Stomach smooth muscle (tissue), 2 donors: ENCODE measurements around the gene ENOX1.
A peak's percentile ranks its signal among the peaks of the same experiment; 100 is the strongest.
"Not testable (repeated sequence)": the region's sequence is repeated elsewhere in the genome, so short reads cannot be mapped to it uniquely, and the experiment has no call there.

ENCODE experiments used
- H3K27ac ChIP-seq: one replicate; pipeline ENCODE4 v1.7.0; 2013; ENCODE audit warnings: mild to moderate bottlenecking, low read length, inconsistent platforms
- H3K27me3 ChIP-seq, 2 donors: one replicate each; pipeline ENCODE4 v1.7.0; 2013; ENCODE audit warnings: low read length in 2 of 2; ENCODE audit not compliant: insufficient read depth in 2 of 2, control insufficient read depth in 1 of 2
- H3K36me3 ChIP-seq, 2 donors: one replicate each; pipeline ENCODE4 v1.7.0; 2013; ENCODE audit warnings: low read length in 2 of 2; ENCODE audit not compliant: control insufficient read depth in 2 of 2, insufficient read depth in 2 of 2
- H3K4me1 ChIP-seq: one replicate; pipeline ENCODE4 v1.7.0; 2013; ENCODE audit warnings: low read length; ENCODE audit not compliant: control insufficient read depth, insufficient read depth
- H3K4me3 ChIP-seq, 2 donors: one replicate each; pipeline ENCODE4 v1.7.0; 2013; ENCODE audit warnings: low read length in 2 of 2
- H3K9ac ChIP-seq, 2 donors: one replicate each; pipeline ENCODE4 v1.7.0; 2013; ENCODE audit warnings: low read length in 2 of 2, mild to moderate bottlenecking in 1 of 2
- H3K9me3 ChIP-seq, 2 donors: one replicate each; pipeline ENCODE4 v1.7.0; 2013; ENCODE audit warnings: low read length in 2 of 2; ENCODE audit not compliant: control insufficient read depth in 2 of 2
- donor health status: healthy.
- donor health status: Pancreatic carcinoma.

The ENOX1 gene

GRCh38 chr13:43786766-43787517 lies at the start of gene ENOX1:
ENOX1 (minus strand) TSS chr13:43786972.
- no peaks in the 10 kb centered on the region for H3K27me3 ChIP-seq
- peak within 1 kb of the TSS; percentile 70 for H3K27ac ChIP-seq
- peak within 1 kb of the TSS; percentile 74 to 88 for H3K4me3 ChIP-seq
- no peaks in the 10 kb centered on the region for H3K36me3 ChIP-seq
- peaks cover 9% of the 10 kb centered on the region for H3K4me1 ChIP-seq
- peak within 1 kb of the TSS; percentile 61 to 62 for H3K9ac ChIP-seq
- H3K9me3 ChIP-seq = no peaks in the 10 kb centered on the region

GRCh38 chr13:43835701-43836100 lies 48.9 kb upstream of the ENOX1 start:
- Histone ChIP-seq H3K27me3 (no peaks in the 10 kb centered on the region), H3K4me1 (no peaks in the 10 kb centered on the region)

GRCh38 chr13:43831088-43831487 lies 44.3 kb upstream of the ENOX1 start:
- H3K27ac ChIP-seq = no peak overlapping the region
- no peaks in the 10 kb centered on the region for H3K9me3 ChIP-seq
- no peak overlapping the region for H3K4me3 ChIP-seq
- no peak overlapping the region for H3K9ac ChIP-seq
- H3K4me1 ChIP-seq = no peaks in the 10 kb centered on the region
- H3K27me3 ChIP-seq = no peaks in the 10 kb centered on the region
- no peaks in the 10 kb centered on the region for H3K36me3 ChIP-seq

More at GRCh38 chr13:43835701-43836100, 48.9 kb upstream of the ENOX1 start:
- H3K4me3 ChIP-seq = no peak overlapping the region
- H3K9me3 ChIP-seq = no peaks in the 10 kb centered on the region
- no peaks in the 10 kb centered on the region for H3K36me3 ChIP-seq
- no peak overlapping the region for H3K9ac ChIP-seq
- H3K27ac ChIP-seq = no peak overlapping the region

GRCh38 chr13:43830497-43830881 lies 43.7 kb upstream of the ENOX1 start:
- no peaks in the 10 kb centered on the region for H3K36me3 ChIP-seq
- no peaks in the 10 kb centered on the region for H3K9me3 ChIP-seq
- H3K9ac ChIP-seq = no peak overlapping the region
- H3K27me3 ChIP-seq = no peaks in the 10 kb centered on the region
- no peak overlapping the region for H3K27ac ChIP-seq
- H3K4me1 ChIP-seq = no peaks in the 10 kb centered on the region
- no peak overlapping the region for H3K4me3 ChIP-seq

GRCh38 chr13:43824656-43825055 lies 37.9 kb upstream of the ENOX1 start:
- not testable (repeated sequence) for H3K27me3 ChIP-seq, H3K4me1 ChIP-seq, H3K9me3 ChIP-seq

GRCh38 chr13:43822969-43823368 lies 36.2 kb upstream of the ENOX1 start:
- no peak overlapping the region for H3K4me3 ChIP-seq
- H3K27me3 ChIP-seq = no peaks in the 10 kb centered on the region
- no peaks in the 10 kb centered on the region for H3K9me3 ChIP-seq
- H3K9ac ChIP-seq = no peak overlapping the region
- no peaks in the 10 kb centered on the region for H3K4me1 ChIP-seq
- no peak overlapping the region for H3K27ac ChIP-seq
- no peaks in the 10 kb centered on the region for H3K36me3 ChIP-seq

More at GRCh38 chr13:43824656-43825055, 37.9 kb upstream of the ENOX1 start:
- H3K9ac ChIP-seq, H3K27ac ChIP-seq, H3K36me3 ChIP-seq, H3K4me3 ChIP-seq: not testable (repeated sequence)

GRCh38 chr13:43816401-43816889 lies 29.7 kb upstream of the ENOX1 start:
- no peaks in the 10 kb centered on the region for H3K9me3 ChIP-seq
- peaks cover 6% of the 10 kb centered on the region for H3K4me1 ChIP-seq
- no peak overlapping the region for H3K27ac ChIP-seq

GRCh38 chr13:43815204-43815603 lies 28.4 kb upstream of the ENOX1 start:
- Histone ChIP-seq H3K27me3 (no peaks in the 10 kb centered on the region), H3K4me1 (peaks cover 6% of the 10 kb centered on the region), H3K27ac (peak overlapping the region; percentile 13), H3K9ac (no peak overlapping the region), H3K9me3 (no peaks in the 10 kb centered on the region), H3K36me3 (no peaks in the 10 kb centered on the region), H3K4me3 (no peak overlapping the region)

More at GRCh38 chr13:43816401-43816889, 29.7 kb upstream of the ENOX1 start:
- H3K4me3 ChIP-seq = no peak overlapping the region
- H3K27me3 ChIP-seq = no peaks in the 10 kb centered on the region
- H3K36me3 ChIP-seq = no peaks in the 10 kb centered on the region
- H3K9ac ChIP-seq = no peak overlapping the region

GRCh38 chr13:43808676-43809075 lies 21.9 kb upstream of the ENOX1 start:
- H3K9me3 ChIP-seq = no peaks in the 10 kb centered on the region
- no peaks in the 10 kb centered on the region for H3K27me3 ChIP-seq
- no peak overlapping the region for H3K4me3 ChIP-seq
- H3K36me3 ChIP-seq = no peaks in the 10 kb centered on the region
- H3K4me1 ChIP-seq = no peaks in the 10 kb centered on the region
- no peak overlapping the region for H3K9ac ChIP-seq
- H3K27ac ChIP-seq = no peak overlapping the region

GRCh38 chr13:43805681-43806128 lies 18.9 kb upstream of the ENOX1 start:
- Histone ChIP-seq H3K27ac (no peak overlapping the region), H3K4me1 (no peaks in the 10 kb centered on the region), H3K27me3 (no peaks in the 10 kb centered on the region), H3K36me3 (no peaks in the 10 kb centered on the region), H3K4me3 (no peak overlapping the region), H3K9me3 (no peaks in the 10 kb centered on the region), H3K9ac (no peak overlapping the region)

- no peak overlapping the region for H3K27ac ChIP-seq
Observed at GRCh38 chr13:43805071-43805468, 18.3 kb upstream of the ENOX1 start.

More at GRCh38 chr13:43805071-43805468, 18.3 kb upstream of the ENOX1 start:
- H3K27me3 ChIP-seq = no peaks in the 10 kb centered on the region
- H3K4me3 ChIP-seq = peak overlapping the region; percentile 36 to 43
- no peaks in the 10 kb centered on the region for H3K36me3 ChIP-seq
- no peaks in the 10 kb centered on the region for H3K4me1 ChIP-seq
- H3K9me3 ChIP-seq = no peaks in the 10 kb centered on the region
- H3K9ac ChIP-seq = peak overlapping the region; percentile 22 to 44
